HepG2 (cell line): ENCODE measurements around the gene SMYD4.

Experiments used
- CHD2 ChIP-seq: IDR thresholded peaks from 2 replicates; pipeline ENCODE4 v1.6.1; 2011; ENCODE audit warnings: low read depth, low read length, improper control_type of control experiment
- CTCF ChIP-seq: sonication (generic); formaldehyde crosslinking; IDR thresholded peaks from 2 replicates; pipeline ENCODE4 v1.5.0; 2020; ENCODE audit warnings: mild to moderate bottlenecking, missing genetic modification reagents, moderate library complexity
- EHMT2 ChIP-seq: fragments of 200-600 bp; sonication (generic); IDR thresholded peaks from 2 replicates; pipeline ENCODE4 v1.7.0; 2017; ENCODE audit warnings: antibody characterized with exemption, low read depth, low read length, borderline replicate concordance
- GATAD1 ChIP-seq: IDR thresholded peaks from 2 replicates; pipeline ENCODE4 v1.6.1; 2016; ENCODE audit warnings: missing genetic modification reagents, missing compliant biosample characterization
- JUND ChIP-seq: sonication (generic); formaldehyde crosslinking; IDR thresholded peaks from 2 replicates; pipeline ENCODE4 v1.8.0; 2022; ENCODE audit warnings: mild to moderate bottlenecking, missing genetic modification reagents
- KLF16 ChIP-seq, 2 experiments: sonication (generic) in 1 of 2; formaldehyde crosslinking in 1 of 2; IDR thresholded peaks; 2 replicates each; pipeline versions ENCODE4 v1.6.1 to v1.8.0; 2016 to 2023; ENCODE audit warnings: missing genetic modification reagents in 2 of 2, missing compliant biosample characterization in 1 of 2
- NR2F1 ChIP-seq, 2 experiments: fragments of 450-650 bp in 1 of 2; formaldehyde crosslinking in 1 of 2; IDR thresholded peaks; 2 replicates each; pipeline versions ENCODE4 v1.5.0 to v1.6.1; 2016 to 2020; ENCODE audit warnings: mild to moderate bottlenecking in 1 of 2, missing compliant biosample characterization in 1 of 2, missing genetic modification reagents in 1 of 2, moderate library complexity in 1 of 2
- POLR2A ChIP-seq, 2 experiments: IDR thresholded peaks; 2 replicates each; pipeline ENCODE4 v1.6.1; 2011; ENCODE audit warnings: low read depth in 2 of 2, low read length in 2 of 2, mild to moderate bottlenecking in 1 of 2, moderate library complexity in 1 of 2; ENCODE audit not compliant: insufficient read depth in 1 of 2
- RBFOX2 ChIP-seq: fragments of 200-400 bp; formaldehyde crosslinking; IDR thresholded peaks from 2 replicates; pipeline ENCODE4 v1.6.1; 2017; ENCODE audit warnings: low read depth, mild to moderate bottlenecking, low read length
- ZBTB7A ChIP-seq: sonication (generic); formaldehyde crosslinking; IDR thresholded peaks from 2 replicates; pipeline ENCODE4 v1.8.0; 2022; ENCODE audit warnings: mild to moderate bottlenecking, missing genetic modification reagents
- ZNF138 ChIP-seq: sonication (generic); formaldehyde crosslinking; IDR thresholded peaks from 2 replicates; pipeline ENCODE4 v1.5.0; 2020; ENCODE audit warnings: mild to moderate bottlenecking, low read depth, missing genetic modification reagents
- TF ChIP-seq, protein P1 (sequence below), 2 experiments: sonication (generic) in 1 of 2; formaldehyde crosslinking in 1 of 2; IDR thresholded peaks; 2 replicates each; pipeline versions ENCODE4 v1.4.0 to v1.6.1; 2018 to 2020; ENCODE audit warnings: missing genetic modification reagents in 2 of 2, borderline replicate concordance in 1 of 2, low read depth in 1 of 2, mild to moderate bottlenecking in 1 of 2, missing biosample characterization in 1 of 2
- TF ChIP-seq, protein P2 (sequence below): IDR thresholded peaks from 2 replicates; pipeline ENCODE4 v1.6.1; 2012; ENCODE audit warnings: inconsistent platforms
- TF ChIP-seq, protein P3 (sequence below): sonication (generic); formaldehyde crosslinking; conservative IDR thresholded peaks from 2 replicates; pipeline ENCODE4 v1.4.0; 2020; ENCODE audit warnings: missing genetic modification reagents

DNA sequence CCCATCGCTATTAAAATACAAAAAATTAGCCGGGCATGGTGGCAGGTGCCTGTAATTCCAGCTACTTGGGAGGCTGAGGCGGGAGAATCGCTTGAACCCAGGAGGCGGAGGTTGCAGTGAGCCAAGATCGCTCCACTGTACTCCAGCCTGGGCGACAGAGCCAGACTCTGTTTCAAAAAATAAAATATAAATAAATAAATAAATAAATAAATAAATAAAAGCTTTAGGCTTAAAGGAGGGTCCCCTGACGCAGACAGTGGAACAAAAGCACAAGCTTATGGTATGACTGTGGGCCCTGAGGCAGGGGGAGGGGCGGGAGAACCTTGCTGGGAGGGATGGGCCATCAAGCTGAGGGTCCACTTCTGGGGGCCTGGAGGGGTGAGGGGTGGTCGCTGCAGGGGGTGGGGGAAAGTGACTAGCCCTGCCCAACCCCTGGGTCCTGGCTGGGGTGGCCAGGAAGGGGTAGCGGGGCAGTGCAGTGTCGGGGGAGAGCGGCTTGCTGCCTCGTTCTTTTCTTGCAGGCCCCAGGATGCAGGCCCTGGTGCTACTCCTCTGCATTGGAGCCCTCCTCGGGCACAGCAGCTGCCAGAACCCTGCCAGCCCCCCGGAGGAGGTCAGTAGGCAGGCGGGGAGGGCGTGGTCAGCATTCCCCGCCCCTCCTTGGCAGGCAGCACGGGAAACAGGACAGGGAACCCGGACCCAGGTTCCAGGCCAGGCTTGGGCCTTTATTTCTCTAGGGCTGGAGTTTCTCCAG lies 63.1 kb downstream of the SMYD4 start:
- TF ChIP-seq, protein P1, sequence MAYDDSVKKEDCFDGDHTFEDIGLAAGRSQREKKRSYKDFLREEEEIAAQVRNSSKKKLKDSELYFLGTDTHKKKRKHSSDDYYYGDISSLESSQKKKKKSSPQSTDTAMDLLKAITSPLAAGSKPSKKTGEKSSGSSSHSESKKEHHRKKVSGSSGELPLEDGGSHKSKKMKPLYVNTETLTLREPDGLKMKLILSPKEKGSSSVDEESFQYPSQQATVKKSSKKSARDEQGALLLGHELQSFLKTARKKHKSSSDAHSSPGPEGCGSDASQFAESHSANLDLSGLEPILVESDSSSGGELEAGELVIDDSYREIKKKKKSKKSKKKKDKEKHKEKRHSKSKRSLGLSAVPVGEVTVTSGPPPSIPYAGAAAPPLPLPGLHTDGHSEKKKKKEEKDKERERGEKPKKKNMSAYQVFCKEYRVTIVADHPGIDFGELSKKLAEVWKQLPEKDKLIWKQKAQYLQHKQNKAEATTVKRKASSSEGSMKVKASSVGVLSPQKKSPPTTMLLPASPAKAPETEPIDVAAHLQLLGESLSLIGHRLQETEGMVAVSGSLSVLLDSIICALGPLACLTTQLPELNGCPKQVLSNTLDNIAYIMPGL (CRISPR knock-in tag; IDR thresholded peaks at IDR 0.05; ENCODE audit: borderline replicate concordance in 1 of 2, low read depth in 1 of 2), result no peak
- TF ChIP-seq KLF16 (CRISPR knock-in tag; IDR thresholded peaks at IDR 0.05), result no peak
- no peak for TF ChIP-seq ZBTB7A
- no peak for TF ChIP-seq EHMT2
- TF ChIP-seq CTCF (CRISPR knock-in tag), result no peak
- no peak for TF ChIP-seq JUND (CRISPR knock-in tag)
- TF ChIP-seq GATAD1 (CRISPR knock-in tag), result no peak
- no peak for TF ChIP-seq NR2F1 (CRISPR knock-in tag; IDR thresholded peaks at IDR 0.05)
- TF ChIP-seq POLR2A (IDR thresholded peaks at IDR 0.05; ENCODE audit: insufficient read depth in 1 of 2, low read depth in 2 of 2, low read length in 2 of 2), result no peak; a peak in 1 of 4 replicates
- no peak for TF ChIP-seq CHD2
- TF ChIP-seq, protein P2, sequence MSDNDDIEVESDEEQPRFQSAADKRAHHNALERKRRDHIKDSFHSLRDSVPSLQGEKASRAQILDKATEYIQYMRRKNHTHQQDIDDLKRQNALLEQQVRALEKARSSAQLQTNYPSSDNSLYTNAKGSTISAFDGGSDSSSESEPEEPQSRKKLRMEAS, result no peak
- TF ChIP-seq ZNF138 (CRISPR knock-in tag), result no peak
- TF ChIP-seq, protein P3, sequence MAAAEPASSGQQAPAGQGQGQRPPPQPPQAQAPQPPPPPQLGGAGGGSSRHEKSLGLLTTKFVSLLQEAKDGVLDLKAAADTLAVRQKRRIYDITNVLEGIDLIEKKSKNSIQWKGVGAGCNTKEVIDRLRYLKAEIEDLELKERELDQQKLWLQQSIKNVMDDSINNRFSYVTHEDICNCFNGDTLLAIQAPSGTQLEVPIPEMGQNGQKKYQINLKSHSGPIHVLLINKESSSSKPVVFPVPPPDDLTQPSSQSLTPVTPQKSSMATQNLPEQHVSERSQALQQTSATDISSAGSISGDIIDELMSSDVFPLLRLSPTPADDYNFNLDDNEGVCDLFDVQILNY (CRISPR knock-in tag), result no peak
- peak; percentile 79 for TF ChIP-seq RBFOX2
